Hepatocyte (in vitro differentiated cells): Measurements from ENCODE around the gene POLG.

Experiments
- EZH2phosphoT487 ChIP-seq: fragments of 200-600 bp; sonication (generic); IDR thresholded peaks from one replicate; pipeline ENCODE4 v1.6.1; 2018; ENCODE audit warnings: antibody characterized with exemption, mild to moderate bottlenecking, low read depth, moderate library complexity; ENCODE audit not compliant: unreplicated experiment, severe bottlenecking
- TF ChIP-seq, protein P1 (sequence below): fragments of 200-600 bp; sonication (generic); IDR thresholded peaks from 2 replicates; pipeline ENCODE4 v1.5.1; 2016; ENCODE audit warnings: antibody characterized with exemption, mild to moderate bottlenecking; ENCODE audit not compliant: poor library complexity

- TF ChIP-seq, protein P1, sequence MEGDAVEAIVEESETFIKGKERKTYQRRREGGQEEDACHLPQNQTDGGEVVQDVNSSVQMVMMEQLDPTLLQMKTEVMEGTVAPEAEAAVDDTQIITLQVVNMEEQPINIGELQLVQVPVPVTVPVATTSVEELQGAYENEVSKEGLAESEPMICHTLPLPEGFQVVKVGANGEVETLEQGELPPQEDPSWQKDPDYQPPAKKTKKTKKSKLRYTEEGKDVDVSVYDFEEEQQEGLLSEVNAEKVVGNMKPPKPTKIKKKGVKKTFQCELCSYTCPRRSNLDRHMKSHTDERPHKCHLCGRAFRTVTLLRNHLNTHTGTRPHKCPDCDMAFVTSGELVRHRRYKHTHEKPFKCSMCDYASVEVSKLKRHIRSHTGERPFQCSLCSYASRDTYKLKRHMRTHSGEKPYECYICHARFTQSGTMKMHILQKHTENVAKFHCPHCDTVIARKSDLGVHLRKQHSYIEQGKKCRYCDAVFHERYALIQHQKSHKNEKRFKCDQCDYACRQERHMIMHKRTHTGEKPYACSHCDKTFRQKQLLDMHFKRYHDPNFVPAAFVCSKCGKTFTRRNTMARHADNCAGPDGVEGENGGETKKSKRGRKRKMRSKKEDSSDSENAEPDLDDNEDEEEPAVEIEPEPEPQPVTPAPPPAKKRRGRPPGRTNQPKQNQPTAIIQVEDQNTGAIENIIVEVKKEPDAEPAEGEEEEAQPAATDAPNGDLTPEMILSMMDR, result no peak
- TF ChIP-seq EZH2phosphoT487, result no peak
Measured at GRCh38 chr15:89365462-89366065, 30.9 kb upstream of the POLG start.
